MM.1S (cell line): Measurements from ENCODE around the gene AP1S2.

Source experiments
- DNase-seq: peaks from one replicate; pipeline ENCODE4 v3.0.0-alpha.2; 2015
- H2AFZ ChIP-seq: fragments of 300-600 bp; sonication (generic); 2 replicates; pipeline ENCODE4 v1.6.0; 2016; ENCODE audit warnings: antibody characterized with exemption, low read length
- H3F3A ChIP-seq: fragments of 300-600 bp; sonication (generic); 2 replicates; pipeline ENCODE4 v1.6.1; 2016; ENCODE audit warnings: mild to moderate bottlenecking, antibody characterized with exemption, low read length, moderate library complexity, mixed read lengths; ENCODE audit not compliant: insufficient read depth
- H3K27ac ChIP-seq: fragments of 300-600 bp; sonication (generic); 2 replicates; pipeline ENCODE4 v1.5.1; 2016; ENCODE audit warnings: mild to moderate bottlenecking, low read length
- H3K27me3 ChIP-seq: fragments of 300-600 bp; sonication (generic); replicated peaks from 2 replicates; pipeline ENCODE4 v1.6.0; 2016; ENCODE audit warnings: low read length; ENCODE audit not compliant: insufficient read depth
- H3K36me3 ChIP-seq: fragments of 300-600 bp; sonication (generic); replicated peaks from 2 replicates; pipeline ENCODE4 v1.6.1; 2016; ENCODE audit warnings: mild to moderate bottlenecking, low read length, mixed read lengths; ENCODE audit not compliant: insufficient read depth
- H3K4me1 ChIP-seq: fragments of 300-600 bp; sonication (generic); 2 replicates; pipeline ENCODE4 v1.6.1; 2016; ENCODE audit warnings: low read length, mixed read lengths
- H3K4me2 ChIP-seq: fragments of 300-600 bp; sonication (generic); 2 replicates; pipeline ENCODE4 v1.6.0; 2016; ENCODE audit warnings: low read depth, low read length
- H3K4me3 ChIP-seq: fragments of 300-600 bp; sonication (generic); 2 replicates; pipeline ENCODE4 v1.5.1; 2016; ENCODE audit warnings: low read length, mixed read lengths
- H3K79me2 ChIP-seq: fragments of 300-600 bp; sonication (generic); 2 replicates; pipeline ENCODE4 v1.6.1; 2016; ENCODE audit warnings: mixed run types, low read length, mixed read lengths
- H3K9ac ChIP-seq: fragments of 300-600 bp; sonication (generic); 2 replicates; pipeline ENCODE4 v1.6.1; 2016; ENCODE audit warnings: low read length, mixed read lengths
- H3K9me2 ChIP-seq: fragments of 300-600 bp; sonication (generic); replicated peaks from 2 replicates; pipeline ENCODE4 v1.6.1; 2016; ENCODE audit warnings: mild to moderate bottlenecking, low read length, mixed read lengths; ENCODE audit not compliant: insufficient read depth
- H3K9me3 ChIP-seq: fragments of 300-600 bp; sonication (generic); replicated peaks from 2 replicates; pipeline ENCODE4 v1.6.1; 2016; ENCODE audit warnings: mild to moderate bottlenecking, low read length, mixed read lengths; ENCODE audit not compliant: insufficient read depth
- H4K20me1 ChIP-seq: fragments of 300-600 bp; sonication (generic); 2 replicates; pipeline ENCODE4 v1.6.1; 2016; ENCODE audit warnings: mild to moderate bottlenecking, low read length, moderate library complexity, mixed read lengths; ENCODE audit not compliant: insufficient read depth
- EZH2 ChIP-seq: fragments of 300-600 bp; sonication (generic); optimal IDR thresholded peaks from 2 replicates; pipeline ENCODE3; 2017; ENCODE audit warnings: low read depth, mild to moderate bottlenecking, antibody characterized with exemption, low read length, mixed read lengths
- EZH2phosphoT487 ChIP-seq: fragments of 300-600 bp; sonication (generic); IDR thresholded peaks from 2 replicates; pipeline ENCODE4 v1.6.1; 2018; ENCODE audit warnings: antibody characterized with exemption, low read length
- TF ChIP-seq, protein P1 (sequence below): fragments of 300-600 bp; sonication (generic); IDR thresholded peaks from 2 replicates; pipeline ENCODE4 v1.5.1; 2016; ENCODE audit warnings: antibody characterized with exemption, low read length, mixed read lengths

The AP1S2 gene

DNA sequence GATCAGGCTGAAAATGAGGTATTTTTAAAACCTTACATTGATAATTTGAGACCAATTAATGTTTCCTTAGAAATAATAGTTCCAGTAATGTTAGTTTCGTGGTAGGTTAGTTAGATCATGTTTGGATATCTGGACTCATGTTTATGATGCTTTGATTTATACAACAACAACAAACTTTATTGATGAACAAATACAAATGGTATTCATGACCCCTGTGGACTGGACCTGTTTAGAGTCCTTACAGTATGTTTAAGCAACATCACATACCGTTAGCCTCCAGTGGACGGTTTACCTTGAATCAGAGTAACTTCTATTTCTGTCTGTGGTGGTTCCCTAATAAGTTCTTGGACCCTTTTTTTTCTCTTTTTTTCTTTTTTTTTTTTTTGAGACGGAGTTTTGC is 46.4 kb downstream of the AP1S2 start:
- Histone ChIP-seq H3K4me3 (no peak overlapping the region), H3K9me2 (no peaks in the 10 kb centered on the region), H3K27me3 (no peaks in the 10 kb centered on the region), H3K79me2 (no peaks in the 10 kb centered on the region), H3K9me3 (no peaks in the 10 kb centered on the region), H4K20me1 (no peaks in the 10 kb centered on the region), H3K9ac (no peak overlapping the region), H3K4me1 (no peaks in the 10 kb centered on the region), H3F3A (no peaks in the 10 kb centered on the region), H3K36me3 (peaks cover 3% of the 10 kb centered on the region; the same call in 1 of the 2 replicates), H2AFZ (no peak overlapping the region), H3K4me2 (no peak overlapping the region), H3K27ac (no peak overlapping the region)
- TF ChIP-seq EZH2 (no peak), EZH2phosphoT487 (no peak)
- TF ChIP-seq, protein P1, sequence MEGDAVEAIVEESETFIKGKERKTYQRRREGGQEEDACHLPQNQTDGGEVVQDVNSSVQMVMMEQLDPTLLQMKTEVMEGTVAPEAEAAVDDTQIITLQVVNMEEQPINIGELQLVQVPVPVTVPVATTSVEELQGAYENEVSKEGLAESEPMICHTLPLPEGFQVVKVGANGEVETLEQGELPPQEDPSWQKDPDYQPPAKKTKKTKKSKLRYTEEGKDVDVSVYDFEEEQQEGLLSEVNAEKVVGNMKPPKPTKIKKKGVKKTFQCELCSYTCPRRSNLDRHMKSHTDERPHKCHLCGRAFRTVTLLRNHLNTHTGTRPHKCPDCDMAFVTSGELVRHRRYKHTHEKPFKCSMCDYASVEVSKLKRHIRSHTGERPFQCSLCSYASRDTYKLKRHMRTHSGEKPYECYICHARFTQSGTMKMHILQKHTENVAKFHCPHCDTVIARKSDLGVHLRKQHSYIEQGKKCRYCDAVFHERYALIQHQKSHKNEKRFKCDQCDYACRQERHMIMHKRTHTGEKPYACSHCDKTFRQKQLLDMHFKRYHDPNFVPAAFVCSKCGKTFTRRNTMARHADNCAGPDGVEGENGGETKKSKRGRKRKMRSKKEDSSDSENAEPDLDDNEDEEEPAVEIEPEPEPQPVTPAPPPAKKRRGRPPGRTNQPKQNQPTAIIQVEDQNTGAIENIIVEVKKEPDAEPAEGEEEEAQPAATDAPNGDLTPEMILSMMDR: no peak
- no peak for DNase-seq

DNA sequence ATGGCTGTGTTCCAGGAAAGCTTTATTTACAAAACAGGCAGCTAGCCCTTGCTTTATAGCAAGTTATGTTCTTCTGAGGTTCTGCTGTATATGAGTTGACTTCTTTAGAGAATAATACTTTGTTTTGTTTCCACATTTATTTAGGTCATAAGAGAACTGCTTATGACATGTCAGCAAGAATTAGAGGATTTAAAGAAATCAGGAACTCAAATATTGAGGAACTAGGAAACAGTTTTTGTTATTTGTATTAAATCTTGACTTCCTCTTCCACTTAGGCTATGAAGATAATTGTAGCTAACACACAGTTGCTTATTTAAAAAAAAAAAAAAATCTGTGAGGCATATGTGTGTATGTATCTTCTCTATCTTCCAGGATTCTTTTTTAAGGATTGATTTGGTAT is 50.0 kb downstream of the AP1S2 start:
- Histone ChIP-seq H3K27ac (no peak overlapping the region), H3K79me2 (no peaks in the 10 kb centered on the region; the same call in 1 of the 2 replicates), H3K9ac (no peak overlapping the region), H3K27me3 (no peaks in the 10 kb centered on the region), H3F3A (no peaks in the 10 kb centered on the region), H4K20me1 (no peaks in the 10 kb centered on the region), H3K4me3 (no peak overlapping the region), H3K36me3 (no peaks in the 10 kb centered on the region; the same call in 1 of the 2 replicates), H3K9me3 (no peaks in the 10 kb centered on the region), H3K4me1 (no peaks in the 10 kb centered on the region), H2AFZ (no peak overlapping the region), H3K4me2 (no peak overlapping the region), H3K9me2 (no peaks in the 10 kb centered on the region)
- TF ChIP-seq, protein P1: no peak
- TF ChIP-seq EZH2 (no peak), EZH2phosphoT487 (no peak)
- no peak for DNase-seq

DNA sequence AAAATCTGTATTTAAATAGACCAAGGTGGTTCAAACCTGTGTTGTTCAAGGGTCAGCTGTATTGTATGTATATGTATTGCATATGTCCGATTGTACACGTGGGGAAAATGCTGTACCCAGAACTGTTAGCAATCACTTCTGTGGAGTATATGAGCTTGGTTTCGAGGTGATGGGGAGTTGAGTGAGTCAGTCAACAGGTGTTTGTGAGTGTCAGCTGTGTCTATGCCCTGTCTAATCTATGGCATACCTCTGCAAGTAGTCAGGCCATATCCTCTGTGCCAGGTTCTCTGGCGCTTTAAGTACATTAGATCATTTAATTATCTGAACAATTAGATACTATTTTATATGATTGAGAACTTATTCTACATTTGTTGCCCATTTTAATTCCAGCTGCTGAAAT is 56.9 kb downstream of the AP1S2 start:
- no peaks in the 10 kb centered on the region; the same call in 1 of the 2 replicates for H3K36me3 ChIP-seq
- H2AFZ ChIP-seq: no peak overlapping the region
- H3K9me2 ChIP-seq: no peaks in the 10 kb centered on the region
- H3K9me3 ChIP-seq: no peaks in the 10 kb centered on the region
- H3K4me3 ChIP-seq: no peak overlapping the region
- H3K27me3 ChIP-seq: no peaks in the 10 kb centered on the region
- no peak for DNase-seq
- peaks cover 42% of the 10 kb centered on the region for H3K79me2 ChIP-seq
- TF ChIP-seq EZH2phosphoT487 (no peak), EZH2 (no peak)
- TF ChIP-seq, protein P1: no peak
- H4K20me1 ChIP-seq: no peaks in the 10 kb centered on the region
- no peaks in the 10 kb centered on the region for H3F3A ChIP-seq
- no peak overlapping the region for H3K4me2 ChIP-seq
- no peaks in the 10 kb centered on the region for H3K4me1 ChIP-seq
- no peak overlapping the region for H3K9ac ChIP-seq
- no peak overlapping the region for H3K27ac ChIP-seq
